H1 (cell line): ENCODE data around the gene PRKN. TPM values are rescaled to one million over a fixed set of nuclear protein-coding genes. Genes with fewer than 3 reads are reported as not detected.
A peak's percentile ranks its signal among the peaks of the same experiment; 100 is the strongest.

Source experiments
- CTCF ChIA-PET: fragments of 300-600 bp; sonication (Branson Sonifier 250); formaldehyde crosslinking; loops from one replicate; lab custom pipeline; 2021; ENCODE audit not compliant: partially characterized antibody; lab: Charles Lee
- POLR2A ChIA-PET: fragments of 300-600 bp; sonication (Branson Sonifier 250); formaldehyde crosslinking; loops from one replicate; lab custom pipeline; 2021; ENCODE audit warnings: inconsistent platforms; ENCODE audit not compliant: partially characterized antibody; lab: Charles Lee
- DNase-seq, 2 experiments: peaks; one replicate each; pipeline versions ENCODE4 v3.0.0 to v3.0.0-alpha.2; 2010 to 2022; ENCODE audit warnings: low spot score in 2 of 2, low read depth in 1 of 2, mixed read lengths in 1 of 2
- FAIRE-seq: peaks from 2 replicates; lab custom pipeline; 2011; peaks lifted over from hg19 to GRCh38; lab: Jason Lieb, UNC
- H2AFZ ChIP-seq: 2 replicates; pipeline ENCODE4 v1.8.1; 2012; ENCODE audit warnings: low read length, inconsistent platforms
- H2AK5ac ChIP-seq: 2 replicates; pipeline ENCODE4 v1.6.1; 2013; ENCODE audit warnings: low read depth, low read length
- H2BK120ac ChIP-seq: replicated peaks from 2 replicates; pipeline ENCODE3; 2013; ENCODE audit warnings: low read depth, low read length, inconsistent platforms
- H2BK12ac ChIP-seq: 2 replicates; pipeline ENCODE4 v1.6.1; 2013; ENCODE audit warnings: low read depth, low read length
- H2BK15ac ChIP-seq: 2 replicates; pipeline ENCODE4 v1.6.1; 2013; ENCODE audit warnings: low read length
- H2BK20ac ChIP-seq: 2 replicates; pipeline ENCODE4 v1.6.1; 2013; ENCODE audit warnings: low read length
- H2BK5ac ChIP-seq: 2 replicates; pipeline ENCODE4 v1.6.1; 2013; ENCODE audit warnings: low read depth, low read length
- H3K14ac ChIP-seq: 2 replicates; pipeline ENCODE4 v1.6.1; 2013; ENCODE audit warnings: inconsistent platforms; ENCODE audit not compliant: insufficient read length
- H3K18ac ChIP-seq: 2 replicates; pipeline ENCODE4 v1.6.1; 2013; ENCODE audit warnings: low read length; ENCODE audit errors: extremely low read depth
- H3K23ac ChIP-seq: 2 replicates; pipeline ENCODE4 v1.6.1; 2013; ENCODE audit warnings: inconsistent platforms; ENCODE audit not compliant: insufficient read length
- H3K23me2 ChIP-seq: 2 replicates; pipeline ENCODE4 v1.6.1; 2013; ENCODE audit warnings: low read depth, low read length
- H3K27ac ChIP-seq: 2 replicates; pipeline ENCODE4 v1.6.1; 2011; ENCODE audit warnings: low read depth, low read length, inconsistent platforms
- H3K27me3 ChIP-seq, 4 experiments: replicated peaks in 1 of 4; 1 replicate in 1 of 4; 2 replicates in 3 of 4; pipeline versions ENCODE4 v1.6.1 to v1.8.1; 2011 to 2013; ENCODE audit warnings: low read length in 3 of 4, mild to moderate bottlenecking in 3 of 4, inconsistent platforms in 2 of 4, mixed read lengths in 2 of 4, moderate library complexity in 1 of 4; ENCODE audit not compliant: control insufficient read depth in 3 of 4, insufficient read depth in 3 of 4; ENCODE audit errors: extremely low read depth in 1 of 4
- H3K36me3 ChIP-seq, 4 experiments: 2 replicates each; pipeline versions ENCODE4 v1.6.1 to v1.8.1; 2011 to 2013; ENCODE audit warnings: mild to moderate bottlenecking in 4 of 4, low read length in 3 of 4, moderate library complexity in 2 of 4, control low read depth in 1 of 4, inconsistent platforms in 1 of 4; ENCODE audit not compliant: insufficient read depth in 4 of 4, control insufficient read depth in 2 of 4
- H3K4ac ChIP-seq: replicated peaks from 2 replicates; pipeline ENCODE3; 2013; ENCODE audit warnings: low read length, low read depth, mixed read lengths, inconsistent platforms; ENCODE audit not compliant: insufficient read length
- H3K4me1 ChIP-seq, 4 experiments: replicated peaks in 1 of 4; 1 replicate in 1 of 4; 2 replicates in 3 of 4; pipeline versions ENCODE4 v1.6.1 to v1.8.1; 2011 to 2013; ENCODE audit warnings: low read length in 3 of 4, inconsistent platforms in 2 of 4, mixed read lengths in 1 of 4; ENCODE audit not compliant: insufficient read depth in 4 of 4, control insufficient read depth in 3 of 4
- H3K4me2 ChIP-seq, 2 experiments: 2 replicates each; pipeline versions ENCODE4 v1.6.1 to v1.8.1; 2011 to 2013; ENCODE audit warnings: low read depth in 2 of 2, low read length in 2 of 2, control low read depth in 1 of 2, inconsistent platforms in 1 of 2, mild to moderate bottlenecking in 1 of 2; ENCODE audit not compliant: insufficient read depth in 1 of 2
- H3K4me3 ChIP-seq, 4 experiments: fragments of 200-600, 300-600 bp in 1 of 4; sonication (generic), shearing (Covaris generic), sonication (Bioruptor Twin) in 1 of 4; 2 replicates each; pipeline versions ENCODE4 v1.5.1 to v1.8.1; 2011 to 2016; ENCODE audit warnings: low read length in 4 of 4, low read depth in 3 of 4, control low read depth in 2 of 4, inconsistent platforms in 2 of 4, mild to moderate bottlenecking in 2 of 4, mixed read lengths in 1 of 4, moderate library complexity in 1 of 4; ENCODE audit not compliant: insufficient read depth in 2 of 4; ENCODE audit errors: extremely low read depth in 1 of 4
- H3K56ac ChIP-seq: replicated peaks from 2 replicates; pipeline ENCODE3; 2013; ENCODE audit warnings: low read depth, mild to moderate bottlenecking, mixed read lengths, low read length, inconsistent platforms; ENCODE audit not compliant: insufficient read length
- H3K79me1 ChIP-seq: 2 replicates; pipeline ENCODE4 v1.6.1; 2013; ENCODE audit warnings: low read depth, low read length, control low read depth
- H3K79me2 ChIP-seq, 2 experiments: 2 replicates each; pipeline versions ENCODE4 v1.6.1 to v1.8.1; 2012 to 2013; ENCODE audit warnings: low read length in 2 of 2, mild to moderate bottlenecking in 2 of 2, inconsistent platforms in 1 of 2; ENCODE audit not compliant: insufficient read depth in 2 of 2, control insufficient read depth in 1 of 2
- H3K9ac ChIP-seq, 4 experiments: replicated peaks in 1 of 4; 1 replicate in 1 of 4; 2 replicates in 3 of 4; pipeline versions ENCODE4 v1.6.1 to v1.8.1; 2011 to 2013; ENCODE audit warnings: low read depth in 3 of 4, low read length in 3 of 4, control low read depth in 2 of 4, mild to moderate bottlenecking in 2 of 4, moderate library complexity in 2 of 4, inconsistent platforms in 1 of 4; ENCODE audit errors: extremely low read depth in 1 of 4
- H3K9me3 ChIP-seq, 2 experiments: 2 replicates each; pipeline versions ENCODE4 v1.6.1 to v1.8.1; 2012 to 2013; ENCODE audit warnings: mild to moderate bottlenecking in 2 of 2, moderate library complexity in 2 of 2, control low read depth in 1 of 2, inconsistent platforms in 1 of 2, low read depth in 1 of 2, low read length in 1 of 2, mixed read lengths in 1 of 2; ENCODE audit not compliant: insufficient read depth in 2 of 2
- H4K20me1 ChIP-seq, 2 experiments: replicated peaks in 1 of 2; 2 replicates each; pipeline versions ENCODE3 to v1.8.1; 2011 to 2013; ENCODE audit warnings: inconsistent platforms in 2 of 2, low read length in 2 of 2, mild to moderate bottlenecking in 1 of 2; ENCODE audit not compliant: insufficient read depth in 2 of 2, control insufficient read depth in 1 of 2
- H4K5ac ChIP-seq: 2 replicates; pipeline ENCODE4 v1.6.1; 2013; ENCODE audit warnings: low read length, low read depth, mixed read lengths, inconsistent platforms; ENCODE audit not compliant: insufficient read length
- H4K8ac ChIP-seq: 2 replicates; pipeline ENCODE4 v1.8.0; 2013; ENCODE audit warnings: mild to moderate bottlenecking, moderate library complexity, low read length, inconsistent platforms; ENCODE audit not compliant: insufficient read depth; ENCODE audit errors: extremely low read depth
- H4K91ac ChIP-seq: replicated peaks from 2 replicates; pipeline ENCODE3; 2013; ENCODE audit warnings: low read length, mixed read lengths, inconsistent platforms; ENCODE audit not compliant: insufficient read length
- CBX8 ChIP-seq: fragments of 300-800, 300-1000 bp; sonication (generic); IDR thresholded peaks from 2 replicates; pipeline ENCODE4 v1.7.1; 2016; ENCODE audit warnings: low read depth, low read length, borderline replicate concordance
- RAD21 ChIP-seq, 2 experiments: IDR thresholded peaks in 1 of 2; conservative IDR thresholded peaks in 1 of 2; 2 replicates each; pipeline ENCODE4 v1.6.1; 2011; ENCODE audit warnings: low read depth in 2 of 2, low read length in 2 of 2, improper control_type of control experiment in 1 of 2, inconsistent platforms in 1 of 2, mild to moderate bottlenecking in 1 of 2, moderate library complexity in 1 of 2
- WGBS, 2 experiments: shearing (Covaris generic) in 1 of 2; methylation state at CpG; one replicate each; pipeline versions ENCODE4 v1.1.6 to v1.1.7; 2013 to 2015; ENCODE audit warnings: low lambda C conversion rate in 2 of 2, mixed read lengths in 2 of 2, inconsistent platforms in 1 of 2, low coverage in 1 of 2, missing lambda C conversion rate in 1 of 2; ENCODE audit not compliant: insufficient replicate concordance in 2 of 2, insufficient coverage in 1 of 2, insufficient read length in 1 of 2; ENCODE audit errors: extremely low coverage in 1 of 2, missing lambda C conversion rate in 1 of 2; 5-methylcytosine and 5-hydroxymethylcytosine counted together
- polyA plus RNA-seq, 7 experiments: library from polyadenylated mRNA; depleted of rRNA in 3 of 7; stranded (reverse) in 5 of 7; unstranded in 2 of 7; fragments of >200 nt in 5 of 7; fragments of 200-250 nt in 2 of 7; gene quantifications; 1 replicate in 5 of 7; 2 replicates in 1 of 7; 4 replicates in 1 of 7; pipeline versions ENCODE4 v1.2.1 to v1.2.3, GENCODE V29; 2011 to 2013; ENCODE audit warnings: missing spikeins in 2 of 7, mixed read lengths in 2 of 7
- total RNA-seq: library from RNA; stranded (reverse); fragmentation: NEBNext Ultra II Directional; extraction: Animal tissue kit (Norgen Biotek cat#: 25700); gene quantifications from 2 replicates; pipeline ENCODE4 v1.2.1, GENCODE V29; 2021
- TF ChIP-seq, protein P1 (sequence below), 3 experiments: IDR thresholded peaks; 1 replicate in 2 of 3; 2 replicates in 1 of 3; pipeline versions ENCODE4 v1.5.1 to v1.6.1; 2011; ENCODE audit warnings: low read length in 3 of 3, mild to moderate bottlenecking in 3 of 3, inconsistent platforms in 2 of 3, low read depth in 1 of 3, moderate library complexity in 1 of 3; ENCODE audit not compliant: insufficient read depth in 1 of 3; ENCODE audit errors: control extremely low read depth in 1 of 3

PRKN gene
- total and polyA plus RNA-seq, 2 of the 8 experiments (the other 6 are each of a cell fraction or from before 2014, with no cell fraction given): 0.13 to 0.29 TPM

DNA sequence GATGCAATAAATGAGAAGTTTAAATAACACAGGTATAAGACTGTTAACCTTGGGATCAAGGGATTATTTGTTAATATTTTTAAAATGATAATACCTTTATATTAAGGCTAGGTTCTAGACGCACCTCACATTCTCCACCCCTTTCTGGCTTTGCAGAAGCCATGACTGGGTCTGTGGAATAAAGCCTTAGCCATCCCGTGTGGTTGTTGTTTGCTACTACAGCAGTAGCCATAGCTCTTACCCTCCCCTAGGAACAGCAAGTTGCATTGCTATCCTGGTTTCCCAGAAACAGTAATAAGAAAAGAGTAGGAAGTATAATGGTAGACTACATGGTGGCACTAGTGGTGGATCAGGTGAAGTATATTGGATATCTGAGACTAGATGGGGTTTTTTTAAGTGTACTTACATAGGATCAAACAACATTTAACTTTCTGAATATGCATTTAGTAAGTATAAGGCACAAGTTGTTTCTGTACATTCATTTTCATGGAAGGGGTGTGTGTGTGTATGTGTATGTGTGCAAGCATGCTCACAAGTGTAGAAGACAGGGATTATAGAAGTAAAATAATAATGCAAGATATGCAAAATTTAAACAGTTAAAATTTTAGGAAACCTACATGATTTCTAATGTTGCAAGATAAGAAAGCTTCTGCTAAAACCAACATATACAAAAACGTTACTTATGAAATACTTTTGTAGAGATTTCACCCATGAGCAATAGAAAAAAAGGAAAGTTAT is 384.2 kb downstream of the PRKN start:
- Histone ChIP-seq H3K9ac (no peak overlapping the region), H3K79me1 (no peaks in the 10 kb centered on the region), H4K8ac (no peak overlapping the region), H3K79me2 (no peaks in the 10 kb centered on the region), H2AFZ (no peak overlapping the region), H3K14ac (no peak overlapping the region), H3K18ac (no peak overlapping the region), H3K4me2 (no peak overlapping the region), H3K4me3 (no peak overlapping the region), H2BK5ac (no peak overlapping the region), H3K4me1 (peaks cover 0 to 4% (median 1%) of the 10 kb centered on the region in 4 experiments; a peak in 3 of 7 replicates), H2BK20ac (no peak overlapping the region), H2BK12ac (no peak overlapping the region), H3K56ac (no peak overlapping the region), H2BK120ac (no peak overlapping the region), H4K20me1 (no peaks in the 10 kb centered on the region), H3K27ac (no peak overlapping the region), H3K27me3 (no peaks in the 10 kb centered on the region), H4K91ac (no peak overlapping the region), H3K23ac (no peak overlapping the region), H3K23me2 (no peaks in the 10 kb centered on the region), H3K36me3 (no peaks in the 10 kb centered on the region), H3K4ac (no peak overlapping the region), H2BK15ac (no peak overlapping the region), H4K5ac (no peak overlapping the region), H2AK5ac (no peak overlapping the region), H3K9me3 (no peaks in the 10 kb centered on the region)
- ChIA-PET POLR2A (no interaction called here), CTCF (interaction anchor here (0.6 to 1.7 kb wide), 8 partner anchors 9 to 158 kb away, joined by 3 to 9 read pairs (median 4); no protein-coding TSS in a partner anchor)
- no peak for FAIRE-seq
- WGBS, 2 experiments: 83% methylated on average over 3 of the region's 3 CpGs; no CpG with 5 or more reads in 1 of the 2 experiments
- TF ChIP-seq CBX8 (no peak), RAD21 (IDR thresholded peaks at IDR 0.05 in 1 of 2, conservative IDR thresholded peaks at IDR 0.05 in 1 of 2; ENCODE audit: low read depth in 2 of 2, low read length in 2 of 2) (peak; percentile 29 to 48; a peak in 3 of 4 replicates)
- TF ChIP-seq, protein P1, sequence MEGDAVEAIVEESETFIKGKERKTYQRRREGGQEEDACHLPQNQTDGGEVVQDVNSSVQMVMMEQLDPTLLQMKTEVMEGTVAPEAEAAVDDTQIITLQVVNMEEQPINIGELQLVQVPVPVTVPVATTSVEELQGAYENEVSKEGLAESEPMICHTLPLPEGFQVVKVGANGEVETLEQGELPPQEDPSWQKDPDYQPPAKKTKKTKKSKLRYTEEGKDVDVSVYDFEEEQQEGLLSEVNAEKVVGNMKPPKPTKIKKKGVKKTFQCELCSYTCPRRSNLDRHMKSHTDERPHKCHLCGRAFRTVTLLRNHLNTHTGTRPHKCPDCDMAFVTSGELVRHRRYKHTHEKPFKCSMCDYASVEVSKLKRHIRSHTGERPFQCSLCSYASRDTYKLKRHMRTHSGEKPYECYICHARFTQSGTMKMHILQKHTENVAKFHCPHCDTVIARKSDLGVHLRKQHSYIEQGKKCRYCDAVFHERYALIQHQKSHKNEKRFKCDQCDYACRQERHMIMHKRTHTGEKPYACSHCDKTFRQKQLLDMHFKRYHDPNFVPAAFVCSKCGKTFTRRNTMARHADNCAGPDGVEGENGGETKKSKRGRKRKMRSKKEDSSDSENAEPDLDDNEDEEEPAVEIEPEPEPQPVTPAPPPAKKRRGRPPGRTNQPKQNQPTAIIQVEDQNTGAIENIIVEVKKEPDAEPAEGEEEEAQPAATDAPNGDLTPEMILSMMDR (IDR thresholded peaks at IDR 0.05; ENCODE audit: control extremely low read depth in 1 of 3, insufficient read depth in 1 of 3, low read depth in 1 of 3, low read length in 3 of 3): peak in 2 of 3 experiments; percentile 36 to 51; a peak in 2 of 4 replicates
- no peak for DNase-seq
